Measurements from ENCODE around the gene UVRAG.
"Not testable (repeated sequence)": the region's sequence is repeated elsewhere in the genome, so short reads cannot be mapped to it uniquely, and the experiment has no call there.

The UVRAG gene

GRCh38 chr11:76026862-76027261 lies 211.9 kb downstream of the UVRAG start:
- no peak for DNase-seq

GRCh38 chr11:76030286-76030685 lies 215.3 kb downstream of the UVRAG start:
- DNase-seq, result no peak

DNA sequence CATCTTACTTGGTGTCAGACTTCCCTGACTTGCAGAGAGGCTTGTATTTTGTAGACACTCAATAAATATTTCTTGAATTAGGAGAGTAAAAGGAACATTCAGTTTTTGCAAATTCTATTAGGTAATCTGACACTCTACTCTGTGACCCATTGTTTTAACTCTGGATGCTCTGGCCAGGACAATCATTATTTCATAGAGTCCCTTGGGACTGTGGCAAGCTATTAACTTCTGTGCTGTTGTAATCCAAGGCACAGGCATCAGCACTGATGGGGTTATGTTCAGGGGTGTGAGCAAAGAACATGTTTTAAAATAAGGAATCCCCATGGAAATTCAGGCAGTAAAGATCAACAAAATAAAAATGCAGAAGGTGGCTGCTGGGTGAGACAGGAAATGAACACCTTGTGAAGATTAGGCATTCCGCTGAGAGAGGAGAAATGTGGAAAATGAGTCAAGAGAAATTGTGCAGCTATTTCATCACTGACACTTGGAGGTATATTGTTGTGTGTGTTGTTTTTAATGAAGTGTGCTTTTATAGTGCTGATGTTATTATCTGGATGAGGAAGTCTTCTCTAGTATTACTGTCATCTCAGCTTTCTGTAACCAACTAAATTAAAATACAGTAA lies 216.1 kb downstream of the UVRAG start:
- DNase-seq, result no peak

GRCh38 chr11:76033699-76034098 lies 218.7 kb downstream of the UVRAG start:
- DNase-seq, result no peak

DNA sequence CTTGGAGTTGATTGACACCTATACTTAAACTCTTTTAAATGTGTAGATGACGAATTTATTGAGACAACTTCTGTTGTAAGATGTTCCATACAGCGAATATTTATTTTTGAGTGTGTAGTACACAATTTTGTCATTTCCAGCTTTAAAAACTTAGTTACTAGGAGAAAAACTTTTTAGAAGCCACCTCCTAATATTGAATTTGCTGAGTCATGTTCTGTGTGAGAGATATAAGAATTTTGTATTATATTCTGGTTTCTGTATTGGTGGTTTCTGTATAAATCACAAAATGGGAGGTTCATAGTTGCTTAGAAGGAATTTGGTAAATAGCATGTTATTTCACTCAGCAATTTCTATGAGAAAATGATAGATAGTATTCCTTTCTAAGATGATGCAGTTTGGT lies 220.0 kb downstream of the UVRAG start:
- no peak for DNase-seq

GRCh38 chr11:76038608-76039007 lies 223.6 kb downstream of the UVRAG start:
- DNase-seq, result no peak

DNA sequence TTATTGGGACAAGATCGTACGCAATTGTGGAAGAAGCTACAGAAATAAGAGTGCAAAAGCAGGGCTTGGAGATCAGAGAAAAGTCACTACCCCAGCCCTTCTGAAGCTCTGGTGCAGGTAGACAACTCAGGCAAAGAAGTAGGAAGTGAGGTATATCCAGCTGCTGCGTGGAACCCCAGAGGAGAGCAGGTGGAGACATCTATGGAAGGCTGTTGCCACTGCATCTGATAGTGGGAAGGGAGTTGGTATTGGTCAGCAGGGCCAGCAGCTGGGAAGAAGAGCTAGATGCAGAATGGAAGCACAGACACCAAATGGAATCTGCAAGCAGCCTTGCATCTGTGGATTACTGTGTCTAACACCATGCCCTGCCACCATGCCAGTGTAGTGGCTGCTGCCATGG lies 226.2 kb downstream of the UVRAG start:
- no peak for DNase-seq

DNA sequence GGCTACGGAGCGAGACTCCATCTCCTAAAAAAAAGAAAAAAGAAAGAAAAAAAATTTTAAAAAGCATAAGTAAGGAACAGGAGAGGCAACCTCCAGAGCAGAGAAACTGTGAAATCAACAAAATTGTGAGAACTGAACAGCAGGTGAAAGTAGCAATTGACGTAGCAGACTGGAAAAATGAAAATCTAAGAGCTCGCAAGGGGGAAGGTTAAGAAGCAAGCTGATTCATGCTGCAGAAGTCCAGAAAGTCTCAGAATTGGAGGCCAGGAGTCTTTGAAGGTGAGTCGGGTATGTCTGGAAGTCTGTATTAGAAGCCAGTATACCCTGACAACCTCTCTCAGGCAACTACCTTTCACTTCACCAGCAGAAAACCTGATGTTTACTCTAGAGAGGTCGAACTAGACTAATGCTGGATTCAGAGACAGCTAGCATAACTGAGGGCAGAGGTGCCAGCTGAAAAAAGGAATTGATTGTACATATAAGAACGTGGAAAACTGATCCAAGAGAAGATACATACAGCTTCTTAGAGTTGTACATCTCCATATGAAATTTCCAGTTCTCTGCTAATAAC lies 229.8 kb downstream of the UVRAG start:
- DNase-seq, result no peak

DNA sequence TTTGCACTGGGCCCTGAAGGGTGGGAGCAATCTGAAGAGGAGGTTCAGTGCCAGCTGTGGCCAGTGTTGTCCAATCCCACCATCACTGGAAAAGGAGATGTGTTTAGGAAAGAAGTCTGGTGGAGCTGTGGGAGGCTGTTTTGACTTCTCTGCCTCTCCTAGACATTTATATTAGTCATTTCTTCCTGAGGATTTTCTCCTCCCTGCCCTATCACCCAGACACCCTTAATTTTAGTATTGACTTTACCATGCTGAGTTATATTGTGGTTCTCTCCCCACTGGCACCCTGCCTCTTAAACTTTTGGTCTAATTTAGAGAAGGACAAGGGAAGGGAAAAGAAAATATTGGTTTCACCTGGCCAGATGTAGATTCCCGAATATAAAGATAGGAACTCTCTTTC lies 232.2 kb downstream of the UVRAG start:
- DNase-seq, result no peak

GRCh38 chr11:76047766-76048165 lies 232.8 kb downstream of the UVRAG start:
- DNase-seq, result no peak

- DNase-seq, result no peak
Measured at GRCh38 chr11:76048763-76049162, 233.8 kb downstream of the UVRAG start.

DNA sequence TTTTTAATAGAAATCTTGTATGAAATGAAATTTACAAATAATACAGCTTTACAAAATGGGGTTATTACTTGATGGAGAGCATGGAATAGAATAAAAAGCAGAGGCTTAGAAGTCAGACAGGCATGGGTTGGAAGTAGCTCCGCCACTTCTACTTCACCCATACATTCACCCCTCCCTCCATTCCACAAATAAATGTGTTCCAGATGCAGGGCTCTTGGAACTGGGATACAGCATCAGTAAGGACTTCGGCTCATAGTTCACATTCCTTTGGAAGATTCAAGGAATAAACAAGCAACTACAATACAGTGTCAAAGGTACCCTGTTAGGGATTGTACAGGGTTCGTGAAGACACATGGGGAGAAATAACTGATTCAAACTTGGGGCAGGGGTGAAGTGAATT lies 234.5 kb downstream of the UVRAG start:
- no peak for DNase-seq

GRCh38 chr11:76051937-76052336 lies 236.9 kb downstream of the UVRAG start:
- no peak for DNase-seq

- no peak for DNase-seq
Measured at GRCh38 chr11:76054330-76054729, 239.3 kb downstream of the UVRAG start.

DNA sequence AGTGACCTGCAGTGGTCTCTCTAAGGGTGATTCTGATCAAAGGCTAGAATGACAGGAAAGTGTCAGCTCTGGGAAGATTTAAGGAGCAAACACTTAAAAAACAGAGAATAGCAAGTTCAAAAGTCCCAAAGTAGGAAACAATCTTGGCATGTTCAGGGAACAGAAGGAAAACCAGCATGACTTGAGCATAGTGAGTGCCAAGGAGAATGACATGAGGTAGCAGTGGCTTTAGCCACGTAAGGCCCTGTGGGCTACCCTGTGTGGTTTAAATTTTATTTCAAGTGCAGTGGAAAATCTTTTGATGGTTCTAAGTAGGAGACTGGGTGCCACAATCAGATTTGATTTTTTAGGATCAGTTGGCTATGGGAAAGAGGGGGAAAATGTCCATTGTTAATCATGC lies 241.9 kb downstream of the UVRAG start:
- peak; percentile 3 for DNase-seq

GRCh38 chr11:76060475-76061036 lies 245.5 kb downstream of the UVRAG start:
- not testable (repeated sequence) for DNase-seq

DNA sequence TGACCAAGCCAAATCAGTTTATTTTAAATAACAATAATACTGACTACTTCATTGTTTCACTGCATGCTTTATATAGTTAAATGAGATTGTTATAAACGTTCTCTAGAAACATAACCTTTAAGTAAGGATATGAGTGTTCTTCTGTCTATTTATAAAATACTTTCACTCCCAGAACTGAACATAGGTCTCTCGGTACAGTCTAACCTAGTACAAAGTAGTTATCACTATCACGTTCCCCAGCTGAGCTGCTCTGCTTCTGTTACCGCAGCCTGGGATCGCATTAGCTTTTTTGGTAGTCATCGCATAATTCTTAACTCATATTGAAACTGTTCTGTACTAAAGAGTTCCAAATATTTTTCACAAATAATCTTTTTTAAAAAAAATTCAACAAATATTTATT lies 247.7 kb downstream of the UVRAG start:
- no peak for DNase-seq

DNA sequence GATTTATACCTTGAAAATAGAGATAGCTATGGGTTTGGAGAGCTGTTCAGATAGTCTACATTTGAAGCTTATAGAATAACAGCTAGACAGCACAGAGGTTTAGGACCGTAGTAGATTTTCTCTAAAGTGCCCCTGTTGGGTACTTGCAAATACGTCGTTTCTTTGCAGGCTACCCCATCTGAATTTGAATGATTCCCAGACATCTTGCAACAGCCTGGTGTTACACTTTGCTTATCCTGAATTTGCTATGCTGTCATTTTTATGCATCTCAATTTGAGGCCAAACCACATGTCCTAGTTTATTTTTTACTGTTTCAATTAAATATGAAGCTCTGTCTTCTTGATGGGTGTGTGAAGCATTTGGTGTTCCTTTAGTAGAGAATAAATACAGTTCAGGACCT lies 249.2 kb downstream of the UVRAG start:
- DNase-seq, result no peak

DNA sequence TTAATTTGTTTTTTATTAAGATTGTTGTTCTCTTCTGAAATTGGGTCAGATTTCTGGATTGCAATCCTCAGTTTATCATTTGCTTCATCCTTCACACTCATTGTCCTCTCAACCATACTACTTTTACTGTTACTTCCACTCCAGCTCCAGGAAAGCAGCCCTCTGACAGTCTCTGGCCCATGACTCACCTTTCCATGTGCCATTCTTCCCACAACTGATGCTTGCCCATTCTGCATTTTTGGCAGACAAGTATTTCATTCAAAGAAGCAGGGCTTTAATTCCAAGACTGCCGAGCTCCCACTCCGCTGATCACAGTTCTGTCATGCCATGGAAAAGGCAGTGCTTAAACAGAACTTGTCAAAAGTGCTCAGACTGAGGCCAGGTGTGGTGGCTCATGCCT lies 252.1 kb downstream of the UVRAG start:
- DNase-seq, result no peak

GRCh38 chr11:76069001-76069400 lies 254.0 kb downstream of the UVRAG start:
- no peak for DNase-seq

DNA sequence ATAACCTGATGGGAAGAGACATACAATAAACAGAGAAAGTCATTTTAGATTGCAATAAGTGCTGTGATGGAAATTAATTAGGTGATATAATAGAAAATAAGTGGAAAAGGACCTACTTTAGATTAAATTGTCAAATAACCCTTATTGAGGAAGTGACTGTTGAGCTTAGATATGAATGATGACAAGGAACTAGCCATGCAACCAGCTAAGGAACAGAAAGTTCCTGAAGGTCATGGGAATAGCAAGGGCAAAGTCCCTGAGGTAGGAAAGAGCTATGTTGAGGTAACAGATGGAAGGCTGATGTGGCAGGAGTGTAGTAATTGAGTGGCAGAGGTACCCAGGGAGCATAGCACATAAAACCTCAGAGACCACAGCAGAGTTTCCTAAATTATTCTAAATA lies 256.1 kb downstream of the UVRAG start:
- DNase-seq, result no peak

GRCh38 chr11:76073724-76074123 lies 258.7 kb downstream of the UVRAG start:
- no peak for DNase-seq

- DNase-seq, result no peak
Measured at GRCh38 chr11:76074148-76075095, 259.4 kb downstream of the UVRAG start.

DNA sequence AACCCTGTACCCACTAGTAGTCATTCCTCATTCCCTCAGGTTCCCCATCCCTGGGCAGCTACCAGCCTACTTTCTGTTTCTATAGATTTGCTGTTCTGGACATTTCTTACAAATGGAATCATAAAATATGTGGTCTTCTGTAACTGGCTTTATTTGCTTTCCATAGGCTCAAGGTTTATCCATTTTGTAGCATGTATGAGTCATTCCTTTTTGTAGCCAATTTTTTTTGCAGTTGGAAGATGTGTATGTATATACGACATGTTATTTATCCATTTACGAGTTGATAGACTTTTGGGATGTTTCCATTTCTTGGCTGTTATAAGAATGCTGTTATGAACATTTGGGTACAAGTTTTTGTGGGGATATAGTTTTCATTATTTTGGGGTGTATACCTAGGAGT lies 260.7 kb downstream of the UVRAG start:
- DNase-seq, result no peak
